NCI-H128 (cell line): ENCODE data around the gene TNS2.
"Not testable (repeated sequence)": the region's sequence is repeated elsewhere in the genome, so short reads cannot be mapped to it uniquely, and the experiment has no call there.

Experiments used
- DNase-seq: peaks from one replicate; lab custom pipeline; 2025; ENCODE audit not compliant: unreplicated experiment; lab: John Stamatoyannopoulos, UW

TNS2 gene

DNA sequence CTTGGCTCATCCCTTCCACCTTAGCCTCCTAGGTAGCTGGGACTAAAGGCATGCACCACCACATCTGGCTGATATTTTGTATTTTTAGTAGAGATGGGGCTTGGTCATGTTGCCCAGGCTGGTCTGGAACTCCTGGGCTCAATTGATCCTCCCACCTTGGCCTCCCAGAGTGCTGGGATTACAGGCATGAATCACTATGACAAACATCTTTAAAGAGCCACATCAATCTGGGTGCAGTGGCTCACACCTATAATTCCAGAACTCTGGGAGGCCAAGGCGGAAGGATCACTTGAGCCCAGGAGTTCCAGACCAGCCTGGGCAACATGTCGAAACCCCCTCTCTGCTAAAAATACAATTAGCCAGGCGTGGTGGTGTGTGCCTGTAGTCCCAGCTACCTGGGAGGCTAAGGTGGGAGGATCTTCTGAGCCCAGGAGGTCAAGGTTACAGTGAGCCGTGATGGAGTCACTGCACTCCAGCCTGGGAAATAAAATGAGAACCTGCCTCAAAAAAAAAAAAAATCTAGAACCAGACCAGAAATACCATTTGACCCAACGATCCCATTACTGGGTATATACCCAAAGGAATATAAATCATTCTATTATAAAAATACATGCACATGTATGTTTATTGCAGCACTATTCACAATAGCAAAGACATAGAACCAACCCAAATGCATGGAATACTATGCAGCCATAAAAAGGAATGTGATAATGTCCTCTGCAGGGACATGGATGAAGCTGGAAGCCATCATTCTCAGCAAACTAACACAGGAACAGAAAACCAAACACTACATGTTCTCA lies 45.1 kb downstream of the TNS2 start:
- not testable (repeated sequence) for DNase-seq

DNA sequence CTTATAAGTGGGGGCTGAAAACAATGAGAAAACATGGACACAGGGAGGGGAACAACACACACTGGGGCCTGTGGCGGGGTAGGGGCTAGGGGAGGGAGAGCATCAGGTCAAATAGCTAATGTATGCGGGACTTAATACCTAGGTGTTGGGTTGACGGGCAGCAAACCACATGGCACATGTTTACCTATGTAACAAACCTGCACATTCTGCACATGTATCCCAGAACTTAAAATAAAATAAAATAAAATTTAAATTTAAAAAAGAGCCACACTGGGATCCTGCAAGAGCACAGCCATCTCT lies 45.7 kb downstream of the TNS2 start:
- not testable (repeated sequence) for DNase-seq

GRCh38 chr12:53096089-53096741 lies 46.4 kb downstream of the TNS2 start:
- no peak for DNase-seq

GRCh38 chr12:53096759-53097158 lies 46.9 kb downstream of the TNS2 start:
- DNase-seq = no peak

GRCh38 chr12:53097207-53097563 lies 47.3 kb downstream of the TNS2 start:
- DNase-seq = no peak

GRCh38 chr12:53097564-53098353 lies 47.9 kb downstream of the TNS2 start, which contains the start of gene IGFBP6:
TSS of gene IGFBP6 (plus strand) at chr12:53097667. CDS start at chr12:53097718, 51 bp downstream.
- DNase-seq = peak; percentile 33

DNA sequence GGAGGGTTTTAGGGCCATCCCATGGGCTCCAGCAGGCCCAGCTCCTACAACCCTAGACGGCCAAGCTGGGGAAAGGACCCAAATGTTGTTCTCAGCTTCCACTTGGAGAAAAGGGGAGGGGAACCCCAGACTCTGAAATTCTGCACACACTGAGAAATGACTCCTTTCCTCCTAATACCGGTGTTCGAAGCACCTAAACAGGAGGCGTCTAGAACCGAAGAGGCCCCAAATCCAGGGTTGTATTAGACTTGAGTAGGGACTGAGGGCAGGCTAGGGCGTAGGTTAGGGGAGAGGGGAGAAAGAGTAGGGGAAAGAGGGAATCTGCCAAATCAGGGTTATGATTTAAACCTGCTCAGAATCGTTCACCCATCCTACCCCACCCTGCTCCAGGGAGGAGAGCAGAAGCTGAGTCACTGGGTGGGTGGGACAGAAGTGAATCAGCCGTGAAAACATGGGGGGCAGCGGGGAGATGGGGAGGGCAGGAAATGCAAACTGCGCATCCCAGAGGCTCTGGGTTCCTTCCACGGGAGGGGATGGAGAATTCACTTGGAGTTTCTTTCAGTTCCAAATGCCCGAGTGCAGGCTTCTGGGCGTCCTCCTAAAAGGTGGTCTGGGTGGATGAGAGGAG lies 48.6 kb downstream of the TNS2 start:
- no peak for DNase-seq

GRCh38 chr12:53099071-53099882 lies 49.4 kb downstream of the TNS2 start:
- peak; percentile 38 for DNase-seq

- no peak for DNase-seq
Measured at GRCh38 chr12:53100466-53101151, 50.7 kb downstream of the TNS2 start.

DNA sequence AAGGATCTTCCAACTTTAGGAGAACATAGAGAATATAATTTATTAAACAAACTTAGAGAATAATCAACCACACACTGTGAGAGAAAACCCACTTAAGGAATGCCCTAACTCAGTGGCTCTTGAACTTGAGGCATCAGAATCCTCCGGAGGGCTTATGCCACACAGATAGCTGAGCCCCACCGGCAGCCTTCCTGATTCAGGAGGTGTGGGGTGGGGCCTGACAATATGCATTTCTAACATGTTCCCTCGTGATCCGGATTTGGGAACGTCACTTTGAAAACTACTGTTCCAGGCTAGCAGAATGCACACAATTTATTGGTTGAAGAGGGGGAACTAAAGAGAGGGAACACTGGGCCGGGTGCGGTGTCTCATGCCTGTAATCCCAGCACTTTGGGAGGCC lies 51.4 kb downstream of the TNS2 start:
- no peak for DNase-seq

DNA sequence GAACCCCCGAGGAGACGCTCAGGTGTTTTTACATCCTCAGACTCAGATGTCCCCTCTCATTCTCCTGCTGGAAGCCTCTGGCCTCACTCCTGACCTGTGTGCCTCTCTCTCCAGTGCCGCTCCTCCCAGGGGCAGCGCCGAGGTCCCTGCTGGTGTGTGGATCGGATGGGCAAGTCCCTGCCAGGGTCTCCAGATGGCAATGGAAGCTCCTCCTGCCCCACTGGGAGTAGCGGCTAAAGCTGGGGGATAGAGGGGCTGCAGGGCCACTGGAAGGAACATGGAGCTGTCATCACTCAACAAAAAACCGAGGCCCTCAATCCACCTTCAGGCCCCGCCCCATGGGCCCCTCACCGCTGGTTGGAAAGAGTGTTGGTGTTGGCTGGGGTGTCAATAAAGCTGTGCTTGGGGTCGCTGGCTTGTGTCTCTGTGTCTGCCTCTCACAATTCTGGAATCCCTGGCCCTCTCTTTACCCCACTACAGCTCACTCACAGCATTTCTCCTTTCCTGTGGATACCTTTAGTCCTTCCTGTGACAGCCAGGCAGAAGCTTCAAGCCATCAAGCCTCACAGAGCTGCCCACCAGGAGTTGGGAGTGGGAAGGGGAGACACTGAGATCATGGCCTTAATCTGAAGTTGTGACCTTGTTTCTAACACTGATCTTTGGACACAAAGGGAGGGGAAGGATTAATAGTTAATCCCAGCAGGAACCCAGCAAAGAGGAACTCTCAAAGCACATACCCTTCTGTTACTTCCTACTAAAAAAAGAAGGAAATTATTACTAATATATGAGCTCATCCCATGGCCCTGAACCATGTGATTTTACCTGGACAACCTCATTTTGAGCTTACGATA lies 52.3 kb downstream of the TNS2 start:
- DNase-seq = no peak

- DNase-seq = no peak
Measured at GRCh38 chr12:53102883-53103807, 53.3 kb downstream of the TNS2 start, which contains the start of gene SOAT2. TSS of gene SOAT2 (plus strand) at chr12:53103486. CDS start at chr12:53103578, 92 bp downstream.

DNA sequence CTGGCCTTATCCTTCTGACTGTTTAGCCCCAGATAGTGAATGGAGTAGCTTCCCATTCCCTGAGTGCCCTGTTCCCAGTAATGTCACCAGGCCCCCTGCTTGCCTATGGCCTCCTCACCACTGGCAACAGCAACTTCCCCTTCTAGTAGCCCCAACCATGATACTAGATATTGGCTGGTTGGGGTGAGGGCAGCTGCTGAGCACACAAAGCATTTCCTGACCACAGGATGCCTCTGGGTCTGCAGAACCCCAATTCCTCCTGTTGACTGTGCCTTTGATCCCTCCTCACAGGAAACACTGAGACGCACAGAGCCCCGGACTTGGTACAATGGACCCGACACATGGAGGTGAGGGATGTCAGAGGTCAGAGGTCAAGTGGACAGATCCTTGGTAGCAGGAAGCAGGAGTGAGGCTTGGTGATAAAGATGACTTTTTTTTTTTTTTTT lies 54.0 kb downstream of the TNS2 start:
- no peak for DNase-seq

DNA sequence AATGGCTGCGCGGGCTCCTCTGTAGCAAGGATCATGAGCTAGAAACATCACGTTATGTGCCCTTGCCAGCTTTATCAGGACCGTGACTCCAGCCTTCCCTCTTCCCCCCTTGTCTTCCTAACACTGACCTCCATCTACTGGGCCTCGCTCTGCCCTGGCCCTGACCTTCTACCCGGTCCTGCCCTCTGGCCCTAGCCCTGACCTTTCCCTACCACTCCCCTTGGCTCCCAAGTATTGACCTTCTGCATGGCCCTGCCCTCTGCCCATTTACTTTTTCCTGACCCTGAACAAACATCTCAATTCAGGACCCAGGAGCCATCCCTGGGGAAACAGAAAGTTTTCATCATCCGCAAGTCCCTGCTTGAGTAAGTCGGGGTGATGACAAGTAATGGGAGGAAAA lies 55.4 kb downstream of the TNS2 start:
- no peak for DNase-seq

GRCh38 chr12:53105712-53106439 lies 56.0 kb downstream of the TNS2 start:
- no peak for DNase-seq

DNA sequence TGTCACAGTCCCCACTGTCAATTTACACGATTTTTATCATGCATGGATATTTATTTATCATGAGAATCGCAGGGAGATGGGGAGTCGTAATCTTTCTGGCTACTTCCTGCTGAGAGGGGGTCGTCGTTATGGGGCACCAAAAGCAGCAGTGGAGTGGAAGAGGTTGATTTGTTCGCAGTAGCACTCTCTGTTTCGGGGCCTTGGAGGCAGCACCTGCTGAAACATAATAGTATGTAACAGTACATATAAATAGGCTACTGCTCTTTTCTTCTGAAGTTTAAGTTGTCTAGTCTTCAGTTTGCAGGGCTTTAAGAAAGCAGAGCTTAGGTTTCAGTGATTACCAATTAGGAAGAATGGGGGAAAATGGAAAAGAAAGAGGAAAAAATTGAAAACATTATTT lies 57.3 kb downstream of the TNS2 start:
- no peak for DNase-seq

DNA sequence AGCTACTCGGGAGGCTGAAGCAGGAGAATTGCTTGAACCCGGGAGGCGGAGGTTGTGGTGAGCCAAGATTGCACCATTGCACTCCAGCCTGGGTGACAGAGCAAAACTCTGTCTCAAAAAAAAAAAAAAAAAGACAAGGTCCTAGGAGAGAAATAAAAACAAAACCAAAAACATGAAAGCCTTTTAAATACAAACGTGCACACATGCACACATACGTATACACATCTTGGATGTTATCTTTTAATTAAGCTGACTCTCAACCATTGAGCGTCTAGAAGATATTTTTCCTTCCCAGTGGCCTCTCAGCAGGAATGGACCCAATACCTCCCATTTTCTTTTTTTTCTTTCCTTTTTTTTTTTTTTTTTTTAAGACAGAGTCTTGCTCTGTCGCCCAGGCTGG lies 62.6 kb downstream of the TNS2 start:
- not testable (repeated sequence) for DNase-seq
